HG03575 (cell line): ENCODE data around the gene SAGE1.
"Not testable (repeated sequence)": the region's sequence is repeated elsewhere in the genome, so short reads cannot be mapped to it uniquely, and the experiment has no call there.

Experiments
- ATAC-seq: cut with Tn5 transposase; IDR thresholded peaks from one replicate; pipeline ENCODE4 v1.9.1; 2021; ENCODE audit not compliant: unreplicated experiment, insufficient number of reproducible peaks, low FRiP score; ENCODE audit errors: extremely low read depth

Gene SAGE1, protein sequence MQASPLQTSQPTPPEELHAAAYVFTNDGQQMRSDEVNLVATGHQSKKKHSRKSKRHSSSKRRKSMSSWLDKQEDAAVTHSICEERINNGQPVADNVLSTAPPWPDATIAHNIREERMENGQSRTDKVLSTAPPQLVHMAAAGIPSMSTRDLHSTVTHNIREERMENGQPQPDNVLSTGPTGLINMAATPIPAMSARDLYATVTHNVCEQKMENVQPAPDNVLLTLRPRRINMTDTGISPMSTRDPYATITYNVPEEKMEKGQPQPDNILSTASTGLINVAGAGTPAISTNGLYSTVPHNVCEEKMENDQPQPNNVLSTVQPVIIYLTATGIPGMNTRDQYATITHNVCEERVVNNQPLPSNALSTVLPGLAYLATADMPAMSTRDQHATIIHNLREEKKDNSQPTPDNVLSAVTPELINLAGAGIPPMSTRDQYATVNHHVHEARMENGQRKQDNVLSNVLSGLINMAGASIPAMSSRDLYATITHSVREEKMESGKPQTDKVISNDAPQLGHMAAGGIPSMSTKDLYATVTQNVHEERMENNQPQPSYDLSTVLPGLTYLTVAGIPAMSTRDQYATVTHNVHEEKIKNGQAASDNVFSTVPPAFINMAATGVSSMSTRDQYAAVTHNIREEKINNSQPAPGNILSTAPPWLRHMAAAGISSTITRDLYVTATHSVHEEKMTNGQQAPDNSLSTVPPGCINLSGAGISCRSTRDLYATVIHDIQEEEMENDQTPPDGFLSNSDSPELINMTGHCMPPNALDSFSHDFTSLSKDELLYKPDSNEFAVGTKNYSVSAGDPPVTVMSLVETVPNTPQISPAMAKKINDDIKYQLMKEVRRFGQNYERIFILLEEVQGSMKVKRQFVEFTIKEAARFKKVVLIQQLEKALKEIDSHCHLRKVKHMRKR

DNA sequence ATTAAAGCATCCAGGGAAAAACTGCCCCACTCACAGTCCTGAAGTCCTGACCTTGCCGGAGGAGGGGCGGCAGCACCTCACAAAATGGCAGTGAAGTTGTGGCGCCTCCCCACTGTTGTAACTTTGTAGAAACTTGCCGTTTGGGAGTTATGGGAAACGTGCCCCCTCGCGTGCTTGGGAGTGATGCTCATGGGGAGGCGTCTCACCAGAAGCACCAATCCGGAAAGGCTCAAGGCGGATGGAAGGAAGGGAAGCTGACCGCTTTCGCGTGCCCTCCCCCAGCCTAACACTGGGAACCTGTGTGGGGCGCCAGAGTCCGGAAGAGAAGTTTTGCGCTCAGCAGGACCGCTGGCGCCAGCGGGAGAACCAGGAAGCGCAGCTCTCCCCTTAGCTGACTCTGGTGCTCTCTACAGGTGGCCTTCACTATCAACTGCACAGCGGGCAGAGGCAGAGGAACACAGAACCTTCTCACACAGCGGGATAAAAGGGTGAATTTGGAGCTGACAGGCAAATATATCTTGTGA, at the start of gene SAGE1, which contains the start of gene CT45A10:
Gene SAGE1, plus strand, starts transcription at position 423 of the 524 bp plus-strand sequence. CDS start 2,527 bp downstream, outside the sequence.
Gene CT45A10, minus strand, starts transcription at position 151 of the 524 bp plus-strand sequence. CDS start 8,100 bp downstream, outside the sequence.
- ATAC-seq, result no peak

DNA sequence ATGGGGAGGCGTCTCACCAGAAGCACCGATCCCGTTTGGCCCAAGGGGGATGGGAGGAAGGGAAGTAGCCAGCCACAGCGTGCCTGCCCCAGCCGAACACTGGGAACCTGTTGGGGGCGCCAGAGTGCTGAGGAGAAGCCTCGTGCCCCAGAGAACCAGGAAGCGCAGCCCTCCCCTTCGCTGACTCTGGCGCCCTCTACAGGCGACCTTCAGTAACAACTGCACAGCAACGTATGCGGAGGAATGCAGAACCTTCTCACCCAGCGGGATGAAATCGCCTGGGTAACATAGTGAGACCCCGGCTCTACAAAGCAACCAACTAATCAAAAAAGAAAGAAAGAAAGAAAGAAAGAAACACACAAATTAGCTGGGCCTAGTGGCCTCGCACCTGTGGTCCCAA, 39.1 kb upstream of the SAGE1 start, which contains the start of gene CT45A8:
Gene CT45A8, minus strand, starts transcription at position 101 of the 400 bp plus-strand sequence. CDS start 3,755 bp downstream, outside the sequence.
- not testable (repeated sequence) for ATAC-seq

DNA sequence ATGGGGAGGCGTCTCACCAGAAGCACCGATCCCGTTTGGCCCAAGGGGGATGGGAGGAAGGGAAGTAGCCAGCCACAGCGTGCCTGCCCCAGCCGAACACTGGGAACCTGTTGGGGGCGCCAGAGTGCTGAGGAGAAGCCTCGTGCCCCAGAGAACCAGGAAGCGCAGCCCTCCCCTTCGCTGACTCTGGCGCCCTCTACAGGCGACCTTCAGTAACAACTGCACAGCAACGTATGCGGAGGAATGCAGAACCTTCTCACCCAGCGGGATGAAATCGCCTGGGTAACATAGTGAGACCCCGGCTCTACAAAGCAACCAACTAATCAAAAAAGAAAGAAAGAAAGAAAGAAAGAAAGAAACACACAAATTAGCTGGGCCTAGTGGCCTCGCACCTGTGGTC, 21.8 kb upstream of the SAGE1 start, which contains the start of gene CT45A9:
Gene CT45A9, minus strand, starts transcription at position 101 of the 400 bp plus-strand sequence. CDS start 3,751 bp downstream, outside the sequence.
- ATAC-seq, result not testable (repeated sequence)

DNA sequence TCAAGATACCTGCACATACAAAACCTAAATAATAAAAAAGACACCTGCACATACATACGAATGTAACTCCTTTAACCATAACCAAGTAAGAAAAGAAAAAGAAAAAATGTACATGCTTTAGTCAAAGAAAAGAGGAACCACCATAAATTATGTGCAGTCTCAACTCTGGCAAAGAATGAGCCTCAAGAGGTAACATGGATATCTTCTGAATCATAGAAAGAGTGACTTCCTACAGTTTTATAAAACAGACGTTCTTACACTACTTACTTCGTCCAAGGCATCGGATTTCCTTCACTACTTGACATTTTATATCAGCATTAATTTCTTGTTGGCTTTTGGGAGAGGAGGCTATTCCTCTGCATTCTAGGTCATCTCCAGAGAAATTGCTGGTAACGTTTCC, 10.8 kb upstream of the SAGE1 start:
- not testable (repeated sequence) for ATAC-seq

DNA sequence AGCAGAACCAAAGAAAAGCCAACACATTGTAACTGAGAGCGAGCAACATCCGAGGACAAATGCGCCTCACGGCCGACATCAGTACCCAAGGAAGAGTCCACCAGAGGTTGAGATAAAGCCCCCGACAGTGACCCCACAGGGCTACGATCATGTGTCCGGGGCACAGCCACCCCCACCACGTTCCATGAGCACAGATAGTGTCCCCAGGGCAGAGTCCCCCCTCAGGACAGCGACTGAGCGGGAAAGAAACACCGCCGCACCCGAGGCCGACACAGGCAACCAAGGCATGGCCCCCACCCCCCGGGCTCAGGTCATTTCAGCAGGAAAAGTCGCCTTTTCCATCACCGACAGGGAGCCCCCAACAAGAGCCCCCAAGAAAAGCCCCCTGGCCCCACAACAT, 5.3 kb upstream of the SAGE1 start:
- ATAC-seq, result not testable (repeated sequence)

DNA sequence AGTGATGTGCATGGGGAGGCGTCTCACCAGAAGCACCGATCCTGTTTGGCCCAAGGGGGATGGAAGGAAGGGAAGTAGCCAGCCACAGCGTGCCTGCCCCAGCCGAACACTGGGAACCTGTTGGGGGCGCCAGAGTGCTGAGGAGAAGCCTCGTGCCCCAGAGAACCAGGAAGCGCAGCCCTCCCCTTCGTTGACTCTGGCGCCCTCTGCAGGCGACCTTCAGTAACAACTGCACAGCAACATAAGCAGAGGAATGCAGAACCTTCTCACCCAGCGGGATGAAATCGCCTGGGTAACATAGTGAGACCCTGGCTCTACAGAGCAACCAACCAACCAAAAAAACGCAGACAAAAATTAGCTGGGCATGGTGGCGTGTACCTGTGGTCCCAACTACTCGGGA, 4.5 kb upstream of the SAGE1 start:
- not testable (repeated sequence) for ATAC-seq

DNA sequence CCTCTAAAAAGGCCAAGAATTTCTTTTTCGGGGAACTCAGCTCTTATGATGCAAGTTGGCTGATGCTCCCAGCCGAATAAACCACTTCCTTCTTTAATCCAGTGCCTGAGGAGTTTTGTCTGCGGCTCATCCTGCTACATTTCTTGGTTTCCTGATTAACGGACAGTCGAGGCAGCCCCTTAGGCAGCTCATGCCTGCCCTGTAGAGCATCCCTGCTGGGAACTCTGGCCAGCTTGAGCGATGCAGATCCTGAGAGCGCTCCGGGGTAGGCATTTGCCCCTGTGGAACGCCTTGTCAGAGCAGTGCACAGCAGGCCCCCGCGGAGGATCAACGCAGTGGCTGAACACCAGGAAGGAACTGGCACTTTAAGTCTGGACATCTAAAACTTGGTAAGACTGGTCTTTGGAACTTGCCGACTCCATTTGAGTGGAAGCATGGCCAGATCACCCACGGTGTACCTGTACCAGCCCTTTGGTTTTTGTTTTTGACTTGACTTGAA, 3.4 kb upstream of the SAGE1 start:
- no peak for ATAC-seq

DNA sequence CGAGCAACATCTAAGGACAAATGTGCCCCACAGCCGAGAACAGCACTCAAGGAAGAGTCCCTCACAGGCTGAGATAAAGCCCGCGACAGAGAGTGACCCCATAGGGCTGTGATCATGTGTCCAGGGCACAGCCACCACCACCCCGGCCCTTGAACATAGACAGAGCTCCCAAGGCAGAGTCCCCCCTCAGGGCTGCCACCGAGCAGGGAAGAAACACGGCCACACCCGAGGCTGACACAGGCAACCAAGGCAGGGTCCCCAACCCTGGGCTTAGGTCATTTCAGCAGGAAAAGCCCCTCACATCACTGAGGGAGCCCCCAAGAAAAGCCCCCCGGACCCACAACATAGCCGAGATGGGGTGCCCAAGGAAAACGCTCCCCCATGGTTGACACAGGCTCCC, 735 bp upstream of the SAGE1 start:
- no peak for ATAC-seq

DNA sequence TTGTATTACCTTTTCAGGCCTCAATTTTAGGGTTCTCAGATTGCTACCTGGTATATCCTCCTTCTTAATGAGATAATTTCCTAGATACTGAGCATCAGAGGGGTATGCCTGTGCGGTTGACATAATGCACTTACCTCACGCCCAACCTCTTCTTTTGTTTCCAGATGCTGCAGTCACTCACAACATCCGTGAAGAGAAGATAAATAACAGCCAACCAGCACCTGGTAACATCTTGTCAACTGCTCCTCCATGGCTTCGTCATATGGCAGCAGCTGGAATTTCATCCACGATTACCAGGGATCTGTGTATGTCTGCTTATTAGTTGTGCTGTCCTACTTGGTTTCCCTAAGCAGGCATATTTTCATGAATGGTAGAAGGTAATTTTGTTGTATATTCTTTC, 16.7 kb downstream of the SAGE1 start:
- ATAC-seq, result no peak

DNA sequence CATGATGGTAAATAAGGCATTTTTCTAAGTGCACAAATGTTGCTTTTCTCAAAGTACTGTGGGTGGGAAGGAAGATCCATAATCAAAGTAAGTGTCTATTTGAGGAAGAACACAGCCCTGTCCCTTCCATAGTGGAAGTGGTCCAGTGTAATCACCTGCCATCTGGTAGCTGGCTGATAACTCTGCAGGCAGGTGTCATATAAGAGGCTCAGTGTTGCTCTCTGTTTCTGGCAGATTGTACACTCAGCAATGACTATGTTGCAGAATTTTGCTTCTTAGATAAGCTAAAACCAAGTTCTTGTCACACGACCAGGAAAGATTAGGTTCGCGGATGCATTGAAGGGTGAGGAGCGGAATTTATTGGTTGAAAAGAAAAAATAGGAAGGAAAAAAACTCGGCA, 20.9 kb downstream of the SAGE1 start:
- no peak for ATAC-seq

DNA sequence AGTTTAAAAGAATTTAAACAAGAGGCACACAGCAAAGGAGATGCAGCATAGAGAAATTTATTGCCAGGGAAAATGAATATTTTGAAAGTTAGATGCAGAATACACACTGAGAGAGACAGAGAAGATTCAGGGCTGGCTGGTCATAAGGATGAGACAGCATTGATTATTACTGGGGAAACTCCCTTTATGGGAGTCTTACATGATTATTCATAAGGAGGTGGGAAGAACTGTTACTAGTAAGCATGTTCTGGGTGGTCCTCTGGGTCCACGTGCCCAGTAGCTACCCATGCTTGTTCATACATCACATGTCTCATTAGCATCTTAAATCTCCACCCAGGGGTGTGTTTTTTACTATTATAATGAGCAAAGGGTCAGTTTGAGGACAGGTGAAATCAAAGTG, 27.0 kb downstream of the SAGE1 start:
- not testable (repeated sequence) for ATAC-seq

DNA sequence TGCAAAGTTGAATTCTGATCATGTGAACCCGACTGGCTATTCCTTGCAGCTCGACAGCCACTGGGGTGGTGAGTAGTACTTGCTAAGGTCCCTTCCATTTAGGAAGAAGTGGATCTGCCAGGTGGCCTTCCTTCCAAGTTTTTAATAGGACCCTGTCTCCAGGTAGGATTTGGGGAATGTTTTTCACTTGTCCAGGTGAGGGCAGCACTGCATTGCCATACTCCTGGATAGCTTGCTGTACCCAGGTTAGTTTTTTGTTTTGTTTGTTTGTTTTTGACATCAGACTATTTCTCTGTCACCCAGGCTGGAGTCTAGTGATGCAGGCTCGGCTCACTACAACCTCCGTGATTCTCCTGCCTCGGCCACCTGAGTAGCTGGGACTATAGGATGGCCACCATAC, 29.8 kb downstream of the SAGE1 start:
- no peak for ATAC-seq

DNA sequence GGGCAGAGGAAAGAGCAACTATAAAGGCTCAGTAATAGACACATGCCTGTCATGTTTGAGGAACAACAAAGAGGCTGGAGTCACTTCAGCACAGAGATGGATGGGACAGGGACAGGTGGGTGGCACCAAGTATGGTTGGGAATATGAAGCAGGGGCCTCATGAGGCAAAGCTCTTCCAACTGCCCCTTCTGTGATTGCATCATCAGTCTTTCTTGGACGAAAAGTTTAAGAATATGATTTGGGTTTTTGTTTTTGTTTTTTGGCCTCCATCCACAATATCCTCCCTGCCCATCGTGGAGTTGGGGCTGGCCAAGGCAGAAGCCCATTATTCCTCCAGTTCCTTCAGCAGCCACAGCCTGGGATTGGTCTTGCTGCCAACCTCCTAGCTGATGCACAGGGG, 34.4 kb downstream of the SAGE1 start:
- ATAC-seq, result no peak

DNA sequence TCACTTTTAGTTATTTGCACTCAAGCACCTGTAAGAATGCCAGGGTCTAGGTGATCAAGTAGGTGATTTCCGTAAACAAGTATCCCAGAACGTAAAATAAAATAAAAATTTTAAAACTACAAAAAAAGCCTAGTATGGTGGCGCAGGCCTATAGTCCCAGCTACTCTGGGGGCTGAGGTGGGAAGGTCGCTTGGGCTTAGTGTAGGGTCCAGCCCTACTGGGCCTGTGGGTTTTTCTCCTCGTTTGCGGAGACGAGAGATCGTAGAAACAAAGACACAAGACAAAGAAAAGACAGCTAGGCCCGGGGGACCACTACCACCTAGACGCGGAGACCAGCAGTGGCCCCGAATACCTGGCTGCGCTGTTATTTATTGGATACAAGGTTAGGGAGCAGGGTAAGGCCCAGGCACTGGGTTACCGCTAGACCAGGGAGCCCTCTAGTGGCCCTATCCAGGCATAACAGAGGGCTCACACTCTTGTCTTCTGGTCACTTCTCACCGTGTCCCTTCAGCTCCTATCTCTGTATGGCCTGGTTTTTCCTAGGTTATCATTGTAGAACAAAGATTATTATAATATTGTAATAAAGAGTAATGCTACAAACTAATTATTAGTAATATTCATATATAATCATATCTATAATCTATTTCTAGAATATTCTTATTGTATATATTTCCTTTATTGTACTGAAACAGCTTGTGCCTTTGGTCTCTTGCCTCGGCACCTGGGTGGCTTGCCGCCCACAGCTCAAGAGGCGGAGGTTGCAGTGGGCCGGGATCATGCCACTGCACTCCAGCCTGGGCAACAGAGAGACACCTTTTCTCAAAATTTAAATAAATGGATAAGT, 38.4 kb downstream of the SAGE1 start:
- ATAC-seq, result no peak

DNA sequence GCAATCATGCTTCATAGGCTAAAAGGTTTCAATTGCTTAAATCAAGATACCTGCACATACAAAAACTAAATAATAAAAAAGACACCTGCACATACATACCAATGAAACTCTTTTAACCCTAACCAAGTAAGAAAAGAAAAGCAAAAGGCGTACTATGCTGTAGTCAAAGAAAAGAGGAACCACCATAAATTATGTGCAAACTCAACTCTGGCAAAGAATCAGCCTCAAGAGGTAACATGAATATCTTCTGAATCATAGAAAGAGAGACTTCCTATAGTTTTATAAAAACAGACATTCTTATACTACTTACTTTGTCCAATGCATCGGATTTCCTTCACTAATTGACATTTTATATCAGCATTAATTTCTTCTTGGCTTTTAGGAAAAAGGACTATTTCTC, 51.0 kb downstream of the SAGE1 start:
- no peak for ATAC-seq

DNA sequence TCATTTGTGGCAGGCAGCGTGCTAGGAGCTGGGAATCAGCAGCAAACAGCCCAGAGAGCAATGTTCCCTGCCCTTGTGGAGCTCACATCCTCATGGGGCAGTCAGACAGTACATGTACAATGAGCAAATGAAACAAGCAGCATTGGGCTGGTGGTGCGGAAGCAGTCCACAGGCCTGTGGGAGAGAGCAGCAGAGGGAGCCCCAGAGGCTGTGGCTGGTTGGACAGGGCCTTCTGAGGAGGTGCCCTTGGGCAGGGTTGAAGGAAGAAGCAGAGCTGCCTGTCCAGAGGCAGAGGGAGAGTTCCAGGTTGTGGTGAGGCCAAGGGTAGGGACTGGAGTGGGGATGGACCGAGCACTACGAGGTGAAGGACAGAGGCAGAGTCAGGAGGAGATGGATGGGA, 57.8 kb downstream of the SAGE1 start:
- no peak for ATAC-seq
